GM19463 (cell line): ENCODE measurements around the gene ZBED4.

Experiments used
- ATAC-seq: cut with Tn5 transposase; IDR thresholded peaks from one replicate; pipeline ENCODE4 v1.9.1; 2021; ENCODE audit warnings: mild to moderate bottlenecking, moderate library complexity; ENCODE audit not compliant: unreplicated experiment

ZBED4 gene

DNA sequence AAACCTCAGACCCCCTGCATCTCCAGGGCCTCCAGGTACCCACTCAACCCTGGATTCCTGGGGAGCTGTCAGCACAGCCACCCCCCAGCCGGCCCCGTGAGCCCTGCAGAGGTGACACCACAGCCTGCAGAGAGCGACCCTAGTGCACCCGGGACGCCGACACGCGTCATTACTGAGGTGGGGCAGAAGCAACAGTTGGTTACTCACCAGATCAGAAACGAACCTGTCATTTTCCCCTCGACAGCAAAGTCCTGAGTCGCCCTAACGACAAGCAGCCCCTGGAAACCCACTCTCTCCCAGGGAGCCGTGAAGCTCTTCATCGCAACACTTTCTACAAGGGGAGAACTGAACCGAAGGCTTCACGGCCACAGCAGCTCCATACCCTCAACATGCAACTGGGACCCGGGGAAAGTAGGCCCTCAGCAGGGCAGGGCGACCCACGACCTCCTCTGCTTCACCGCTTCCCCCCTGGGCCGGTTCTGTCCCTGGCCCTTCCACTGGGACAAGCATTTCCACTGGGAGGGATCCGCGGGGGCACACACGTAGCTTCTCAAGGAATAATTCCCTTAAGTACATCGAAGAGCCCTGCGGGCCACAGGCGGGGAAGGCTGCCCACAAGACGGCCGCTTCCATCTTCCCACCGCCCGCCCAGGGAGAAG, 27.6 kb upstream of the ZBED4 start:
- ATAC-seq = no peak

DNA sequence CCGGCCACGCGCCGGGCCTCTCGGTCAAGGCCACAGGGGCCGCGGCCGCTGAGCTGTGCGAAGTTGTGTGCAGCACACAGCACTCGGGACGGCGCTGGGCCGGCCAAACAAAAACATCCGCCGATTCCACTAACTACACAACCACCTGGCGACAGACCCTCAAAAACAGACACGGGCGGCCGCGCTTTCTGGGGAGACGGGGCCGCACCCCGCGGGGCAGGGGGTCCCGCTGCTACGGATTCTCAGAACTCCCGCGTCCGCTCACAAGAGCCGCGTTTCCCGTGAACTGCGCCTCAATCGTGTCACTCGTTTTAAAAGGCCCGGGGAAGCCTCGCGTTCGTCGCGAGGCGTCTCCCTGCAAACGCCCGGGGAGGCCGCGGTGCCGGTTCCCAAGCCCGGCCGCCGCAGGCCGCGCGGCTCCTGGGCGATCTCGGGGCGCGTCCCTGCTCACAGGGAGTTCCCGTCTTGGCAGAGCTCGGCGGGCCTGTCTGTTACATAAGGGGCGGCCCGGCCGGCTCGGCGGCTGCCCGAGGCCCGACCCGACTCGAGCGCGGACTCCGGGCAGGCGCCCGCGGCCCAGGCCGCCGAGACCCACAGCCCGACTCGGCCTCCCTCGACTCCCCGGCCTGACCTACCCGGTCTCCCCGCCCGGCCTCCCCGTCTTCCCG, 26.9 kb upstream of the ZBED4 start:
- no peak for ATAC-seq

DNA sequence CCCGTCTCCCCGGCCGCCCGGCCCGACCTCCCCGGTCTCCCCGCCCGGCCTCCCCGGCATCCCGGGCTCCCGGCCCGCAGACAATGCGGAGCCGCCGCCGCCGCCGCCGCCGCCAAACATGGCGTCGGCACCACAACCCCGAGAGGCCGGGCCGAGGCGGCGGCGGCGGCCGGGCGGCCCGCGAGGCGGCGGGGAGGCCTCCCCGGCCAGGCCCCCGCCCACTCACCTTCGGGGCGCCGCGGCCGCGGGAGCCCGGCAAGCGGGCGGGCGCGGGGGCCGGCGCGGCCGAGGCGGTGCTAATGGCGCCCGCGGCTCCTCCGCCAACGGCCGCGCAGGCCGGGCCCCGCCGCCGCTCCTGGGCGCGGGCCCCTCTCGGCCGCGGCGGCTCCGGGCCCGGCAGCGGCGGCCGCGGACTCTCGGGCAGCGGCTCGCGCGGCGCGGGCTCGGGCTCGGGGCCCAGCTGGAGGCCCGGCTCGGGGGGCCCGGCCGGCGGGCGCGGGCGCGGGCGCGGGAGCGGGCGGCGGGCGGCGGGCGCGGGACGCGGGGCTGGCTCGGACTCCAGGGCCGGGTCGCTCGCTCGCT, 26.3 kb upstream of the ZBED4 start:
- ATAC-seq = no peak

DNA sequence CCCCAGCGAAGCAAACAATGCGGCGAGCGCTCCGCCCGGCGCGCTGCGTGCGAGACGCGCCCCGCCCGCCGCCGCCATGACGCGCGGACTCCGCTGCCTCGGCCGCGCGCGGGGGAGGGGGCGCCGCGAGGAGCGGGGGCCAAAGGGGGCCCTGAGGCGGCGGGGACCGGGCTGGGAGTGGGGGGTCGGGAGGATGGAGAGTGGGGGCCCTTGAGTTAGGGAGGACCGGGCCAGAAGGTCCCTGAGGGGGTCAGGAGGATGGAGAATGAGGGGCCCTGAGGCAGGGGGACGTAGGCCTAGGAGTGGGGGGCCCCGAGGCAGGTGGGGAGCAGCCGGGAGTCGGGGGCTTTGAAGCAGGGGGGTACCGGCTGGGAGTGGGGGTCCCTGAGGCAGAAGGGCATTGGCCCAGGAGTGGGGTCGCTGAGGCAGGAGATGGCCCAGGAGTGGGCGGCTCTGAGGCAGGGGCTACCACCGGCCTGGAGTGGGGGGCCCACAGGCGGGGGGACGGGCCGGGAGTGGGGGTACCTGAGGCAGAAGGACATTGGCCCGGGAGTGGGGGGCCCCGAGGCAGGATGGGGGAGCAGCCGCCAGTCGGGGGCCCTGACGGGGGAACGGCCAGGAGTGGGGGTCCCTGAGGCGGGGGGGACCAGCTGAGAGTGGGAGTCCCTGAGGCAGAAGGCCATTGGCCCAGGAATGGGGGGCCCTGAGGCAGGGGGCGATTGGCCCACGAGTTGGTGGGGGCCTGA, 25.6 kb upstream of the ZBED4 start, which contains the start of gene BRD1:
BRD1 (minus strand) TSS at position 21 of the 746 bp plus-strand sequence. CDS start 3,556 bp downstream, outside the sequence.
- ATAC-seq = no peak

DNA sequence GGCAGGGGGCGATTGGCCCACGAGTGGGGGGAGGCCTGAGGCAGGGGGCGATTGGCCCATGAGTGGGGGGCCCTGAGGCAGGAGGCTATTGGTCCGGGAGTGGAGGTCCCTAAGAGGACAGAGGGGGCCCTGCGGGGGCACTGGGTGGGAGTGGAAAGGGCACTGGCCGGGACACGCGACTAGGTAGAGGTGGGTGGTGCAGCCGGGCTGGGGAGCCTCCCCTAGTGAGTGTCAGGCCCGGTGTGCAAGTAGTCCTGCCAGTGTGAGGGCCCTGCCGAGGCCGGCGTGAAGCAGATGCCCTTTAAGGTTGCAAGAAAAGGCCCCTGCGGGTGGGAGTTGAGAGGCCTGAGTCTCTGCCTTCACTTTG, 25.1 kb upstream of the ZBED4 start:
- ATAC-seq = no peak

DNA sequence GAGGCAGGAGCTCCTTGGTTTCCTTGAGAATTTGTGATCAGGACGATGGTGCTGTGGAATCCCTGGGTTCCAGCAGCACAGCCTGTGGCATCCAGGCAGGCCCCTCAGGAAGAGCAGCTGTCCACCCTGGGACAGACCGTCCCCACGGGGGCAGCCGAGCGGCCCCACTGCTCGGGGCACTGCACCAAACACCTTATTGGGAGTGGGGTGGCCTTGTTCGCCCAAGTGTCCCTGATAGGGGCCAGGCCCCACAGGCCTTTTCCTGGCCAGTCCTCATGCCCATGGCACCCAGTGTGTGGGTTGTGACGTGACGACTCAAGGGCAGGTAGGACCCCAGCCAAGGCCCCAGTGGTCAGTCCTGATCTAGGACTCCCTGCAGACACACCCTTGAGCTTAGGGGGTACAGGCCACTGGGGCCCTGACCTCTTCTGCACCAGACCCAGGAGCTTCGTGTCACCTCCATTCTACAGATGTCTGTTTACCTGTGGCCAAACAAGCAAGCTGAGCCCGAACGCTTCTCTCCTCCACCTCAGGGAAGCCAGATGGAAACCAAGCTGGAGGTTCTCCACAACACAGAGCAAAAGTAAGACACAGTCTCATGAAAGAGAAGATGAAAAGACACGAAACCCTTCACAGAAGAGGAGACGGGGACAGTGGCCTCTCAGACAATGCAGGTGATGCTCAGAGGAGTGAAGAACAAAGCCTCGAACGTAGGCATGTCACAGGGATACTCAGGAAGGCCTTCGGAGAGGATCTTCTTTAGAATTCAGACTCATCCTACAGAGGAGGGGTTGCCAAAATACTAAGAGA, 24.4 kb upstream of the ZBED4 start:
- no peak for ATAC-seq

DNA sequence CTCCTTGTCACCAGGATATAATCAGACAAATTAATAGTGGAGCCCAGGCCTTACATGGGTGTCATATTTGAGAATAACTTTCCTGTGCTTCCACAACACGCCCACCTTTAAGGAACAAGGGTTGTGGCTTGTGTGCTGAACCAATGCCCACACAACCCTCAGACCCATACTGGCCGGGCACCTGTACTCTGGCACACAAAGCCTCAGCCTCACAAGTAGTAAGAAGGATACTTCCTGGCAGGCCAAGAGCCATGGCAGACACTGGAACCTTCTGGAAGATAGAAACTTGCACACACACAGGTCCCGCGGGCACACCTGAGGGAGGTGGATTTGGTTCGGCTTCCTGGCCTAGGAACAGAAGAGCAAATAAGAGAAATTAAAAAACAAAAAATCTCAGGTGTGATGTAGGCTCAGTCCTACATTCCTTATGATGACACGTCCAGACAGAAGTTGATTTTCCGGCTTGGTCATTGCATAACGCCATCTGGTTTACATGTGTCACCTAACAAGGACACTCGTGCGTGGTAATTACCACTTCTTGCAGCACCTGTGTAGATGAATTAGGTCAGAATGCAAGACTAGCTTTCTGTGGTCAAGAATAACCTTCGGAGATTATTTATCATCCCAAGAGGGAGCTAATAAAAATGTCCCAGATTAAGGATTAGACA, 20.2 kb upstream of the ZBED4 start:
- no peak for ATAC-seq

DNA sequence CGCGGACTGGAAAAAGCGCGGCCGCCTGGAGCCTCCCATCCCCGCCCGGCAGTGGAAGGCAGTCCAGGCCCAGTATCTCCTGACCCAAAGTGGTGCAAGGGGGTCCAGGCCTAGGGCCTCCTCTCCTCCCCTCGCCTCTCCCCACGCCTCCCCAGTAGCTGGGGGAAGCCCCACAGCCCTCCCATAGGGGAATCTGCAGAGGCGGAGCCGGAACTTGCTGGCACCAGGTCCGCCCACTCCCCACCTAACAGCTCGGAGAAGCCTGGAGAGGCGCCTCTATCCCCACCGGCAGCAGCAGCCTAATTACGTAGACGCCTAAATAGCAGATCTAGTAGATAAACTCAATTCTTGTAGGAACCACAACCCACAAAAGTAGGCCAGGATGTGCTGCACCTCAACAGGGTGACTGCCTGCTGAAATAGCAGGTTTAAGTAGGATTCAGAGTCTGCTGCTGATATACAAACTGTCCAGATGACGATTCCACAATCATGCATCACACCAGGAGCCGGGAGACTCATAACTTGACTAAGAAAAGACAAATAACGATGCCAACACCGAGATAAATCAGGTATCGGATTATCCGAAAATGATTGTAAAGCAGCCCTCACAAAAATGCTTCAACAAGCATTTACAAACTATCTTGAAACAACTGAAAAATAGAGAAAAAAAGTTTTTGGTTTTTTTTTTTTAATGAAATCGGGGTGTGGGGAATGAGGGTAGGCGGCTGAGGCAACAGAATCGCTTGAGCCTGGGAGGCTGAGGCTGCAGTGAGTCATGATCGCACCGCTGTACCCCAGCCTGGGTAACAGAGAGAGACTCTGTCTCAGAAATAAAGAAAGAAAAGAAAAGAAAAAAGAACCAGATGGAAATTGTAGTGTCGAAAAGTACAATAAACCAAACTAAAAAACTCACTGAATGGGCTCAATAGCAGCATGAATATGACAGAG, 14.6 kb upstream of the ZBED4 start:
- no peak for ATAC-seq

DNA sequence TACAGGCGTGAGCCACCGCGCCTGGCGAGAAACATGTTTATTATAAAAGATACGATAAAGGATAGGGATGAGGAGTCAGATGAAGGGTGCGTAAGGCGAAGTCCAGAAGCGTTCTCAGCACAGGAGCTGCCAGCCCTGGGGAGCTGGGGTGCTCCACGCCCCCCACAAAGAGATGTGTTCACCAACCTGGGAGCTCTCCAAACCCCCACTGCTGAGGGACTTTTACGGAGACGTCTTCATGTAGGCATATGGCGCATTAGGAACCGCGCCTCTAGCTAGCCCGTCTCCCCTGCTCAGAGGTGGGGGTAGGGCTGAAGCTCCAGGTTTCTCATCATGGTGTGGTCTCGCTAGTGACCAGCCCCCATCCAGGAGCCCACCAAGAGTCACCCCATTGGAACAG, 8.4 kb upstream of the ZBED4 start:
- no peak for ATAC-seq

DNA sequence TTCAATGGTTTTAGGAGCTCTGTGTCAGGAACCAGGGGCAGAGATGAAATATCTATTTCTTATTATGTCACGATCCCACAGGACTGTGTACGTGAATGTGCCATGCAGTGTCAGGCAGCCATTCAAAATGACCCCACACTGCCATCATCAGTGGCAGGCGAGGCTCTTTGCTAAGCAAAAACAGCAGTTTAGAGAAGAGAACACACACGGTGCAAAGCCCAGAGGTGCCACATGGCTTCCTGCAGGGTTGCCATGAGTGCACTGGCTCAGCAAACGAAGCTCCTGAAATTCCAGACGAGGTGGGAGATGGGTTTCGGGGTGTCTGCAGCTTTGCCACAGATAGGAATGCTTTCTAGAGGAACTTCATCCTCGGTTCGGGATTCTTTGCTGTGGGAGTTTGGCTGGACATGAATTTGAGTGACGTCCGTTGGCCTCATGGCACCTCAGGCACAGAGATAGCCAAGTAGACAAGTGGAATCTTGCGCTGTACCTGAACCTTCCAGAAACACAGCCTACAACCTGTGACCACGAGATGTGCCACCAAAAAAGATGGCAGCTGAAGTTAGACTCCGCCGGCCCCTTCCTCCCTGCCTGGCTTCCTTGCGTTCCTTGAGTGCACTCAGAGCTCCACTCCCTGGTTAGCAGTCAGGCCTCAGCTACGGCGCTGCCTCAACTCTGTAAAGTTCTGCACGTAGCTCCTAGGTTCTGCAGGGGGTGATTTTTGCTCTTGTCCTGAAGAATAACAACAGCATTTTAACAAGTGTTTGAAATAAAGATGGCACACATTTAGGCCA, 7.8 kb upstream of the ZBED4 start:
- ATAC-seq = no peak

DNA sequence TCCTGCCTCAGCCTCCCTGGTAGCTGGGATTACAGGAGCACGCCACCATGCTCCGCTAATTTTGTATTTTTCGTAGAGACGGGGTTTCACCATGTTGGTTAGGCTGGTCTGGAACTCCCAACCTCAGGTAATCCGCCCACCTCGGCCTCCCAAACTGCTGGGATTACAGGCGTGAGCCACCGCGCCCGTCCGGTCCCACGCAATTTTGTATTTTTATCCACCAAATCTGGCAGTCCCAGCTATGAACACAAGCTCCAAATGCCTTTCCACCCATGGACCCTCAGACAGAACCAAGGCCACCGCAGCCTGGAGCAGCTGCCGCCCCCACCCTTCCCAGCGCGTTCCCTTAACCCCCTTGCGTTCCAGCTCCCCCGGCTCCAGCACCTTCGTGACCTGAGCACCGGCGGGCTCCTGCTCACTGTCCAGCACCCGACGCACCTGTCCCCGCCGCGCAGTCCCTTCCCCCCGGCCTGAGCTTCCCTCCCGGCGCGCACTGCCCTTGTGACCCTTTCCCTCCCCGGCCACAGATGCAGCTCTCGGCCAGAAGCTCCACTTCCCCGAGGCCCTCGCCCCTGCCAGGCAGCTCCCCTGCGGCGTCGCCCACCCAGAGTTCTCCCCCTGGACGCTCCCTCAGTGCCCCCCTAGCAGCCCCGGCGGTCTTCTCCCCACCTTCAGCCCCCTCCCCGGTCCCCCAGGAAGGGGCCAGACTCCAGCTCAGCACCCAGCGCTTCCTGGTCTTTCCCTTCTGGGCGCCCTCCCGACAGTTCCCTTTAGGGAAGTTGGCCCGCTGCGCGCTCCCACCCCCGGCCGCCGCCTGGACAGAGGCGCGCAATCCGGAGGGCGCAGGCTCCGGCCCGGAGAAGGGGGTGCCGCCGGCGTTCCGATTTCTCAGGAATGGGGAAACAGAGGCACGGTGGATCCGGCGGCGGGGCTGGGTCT, 5.6 kb upstream of the ZBED4 start:
- no peak for ATAC-seq

DNA sequence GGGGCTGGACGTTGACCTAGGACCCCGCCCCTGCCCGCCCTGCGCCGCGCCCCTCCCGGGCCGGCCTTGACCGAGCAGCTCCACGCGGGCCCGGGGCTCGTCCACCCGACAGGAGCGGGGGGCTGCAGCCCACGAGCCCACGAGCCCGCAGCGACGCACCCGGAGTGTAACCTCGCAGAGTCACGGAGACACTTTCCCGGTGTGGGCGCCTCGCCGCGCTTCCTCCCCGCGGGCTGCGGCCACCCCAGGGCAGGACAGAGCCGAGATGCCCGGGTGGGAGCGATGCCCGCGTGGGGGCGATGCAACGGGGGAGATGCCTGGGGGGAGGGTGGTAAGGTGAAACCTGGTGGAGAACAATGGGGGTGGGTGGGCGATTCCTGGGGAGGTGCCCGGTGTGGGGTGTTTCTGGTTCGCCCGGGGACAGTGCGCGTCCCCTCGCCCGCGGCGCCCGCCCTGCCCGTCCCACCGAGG, 4.9 kb upstream of the ZBED4 start:
- ATAC-seq = no peak

DNA sequence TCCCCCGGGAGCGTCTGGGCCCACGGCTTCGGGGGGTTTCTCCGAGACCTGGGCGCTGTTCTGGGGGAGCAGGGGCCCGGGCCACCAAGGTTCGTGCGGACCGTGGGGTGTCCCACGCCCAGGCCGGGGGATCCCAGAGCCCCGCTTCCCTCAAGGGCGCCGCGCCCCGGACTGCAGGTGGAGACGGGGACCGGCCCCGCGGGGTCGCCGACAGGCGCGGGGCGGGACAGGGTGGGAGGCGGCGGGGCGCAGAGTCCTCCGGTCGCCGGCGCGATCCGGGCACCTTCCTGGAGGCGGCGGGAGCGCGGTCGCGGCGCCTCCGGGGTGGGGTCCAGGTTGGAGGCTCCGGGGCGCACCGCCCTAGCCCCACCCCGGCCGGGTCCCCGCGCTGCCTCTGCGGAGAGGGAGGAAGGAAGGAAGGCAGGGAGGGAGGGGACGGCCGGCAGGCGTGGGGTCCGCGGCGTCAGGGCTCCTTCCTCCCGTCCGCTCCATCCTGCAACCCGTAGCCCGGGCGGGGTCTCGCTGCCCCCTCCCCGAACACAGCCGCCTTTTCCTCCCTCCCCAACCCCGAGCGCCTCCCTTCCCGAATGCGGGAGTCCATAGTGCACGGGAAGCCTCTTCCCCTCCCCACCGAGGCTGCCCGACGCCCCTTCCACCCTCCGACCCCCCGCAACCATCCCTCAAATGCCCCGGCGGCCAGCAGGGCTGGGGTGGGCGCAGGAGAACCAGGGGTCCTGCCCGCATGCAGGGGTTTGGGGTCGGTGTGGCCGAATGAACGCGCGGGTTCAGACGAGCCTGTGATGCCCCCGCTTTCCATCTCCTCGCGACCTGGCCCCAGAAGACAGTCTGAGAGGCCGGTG, 4.3 kb upstream of the ZBED4 start:
- ATAC-seq = no peak

DNA sequence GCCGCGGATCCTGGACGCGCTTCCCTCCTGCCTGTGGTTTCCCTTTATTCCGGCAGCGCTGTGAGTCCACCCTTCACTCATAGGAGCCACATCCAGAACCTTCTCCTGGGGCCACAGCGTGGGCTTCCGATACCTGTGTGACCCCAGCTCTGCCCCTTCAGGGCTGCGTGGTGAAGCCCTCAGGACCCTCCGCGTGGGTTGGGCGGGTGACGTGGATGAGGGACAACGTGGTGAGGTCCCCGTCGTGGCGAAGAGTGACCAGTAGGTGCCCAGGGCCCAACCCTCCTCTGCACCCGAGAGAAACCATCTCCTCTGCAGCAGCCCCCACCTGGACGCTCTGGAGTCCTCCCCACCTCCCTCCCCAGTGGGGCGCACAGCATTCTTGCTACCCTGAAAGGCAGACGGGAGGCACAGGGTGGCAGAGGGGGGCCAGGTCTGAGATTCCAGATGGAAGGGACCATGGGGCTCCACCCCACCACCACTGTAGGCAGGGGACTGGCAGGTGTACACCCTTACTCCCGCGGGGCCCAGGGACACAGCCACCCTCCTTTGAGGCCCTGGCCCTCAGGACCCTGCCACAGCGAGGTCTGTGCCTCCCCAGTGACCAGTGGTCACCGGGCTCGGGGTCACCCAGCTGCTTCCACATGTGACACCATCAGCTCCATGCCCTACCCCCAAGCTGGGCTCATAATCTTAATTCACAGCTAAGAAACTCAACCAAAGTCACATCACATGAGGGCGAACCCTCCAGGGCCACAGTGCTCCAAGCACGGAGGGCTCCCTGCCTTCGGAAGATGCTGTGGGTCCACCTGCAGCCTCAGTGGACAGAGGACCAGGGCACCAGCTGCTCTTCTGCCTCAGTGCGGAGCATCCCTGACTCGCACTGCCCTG, 3.4 kb upstream of the ZBED4 start:
- no peak for ATAC-seq
